ENCODE results near the gene SH3RF3.

SH3RF3 gene

DNA sequence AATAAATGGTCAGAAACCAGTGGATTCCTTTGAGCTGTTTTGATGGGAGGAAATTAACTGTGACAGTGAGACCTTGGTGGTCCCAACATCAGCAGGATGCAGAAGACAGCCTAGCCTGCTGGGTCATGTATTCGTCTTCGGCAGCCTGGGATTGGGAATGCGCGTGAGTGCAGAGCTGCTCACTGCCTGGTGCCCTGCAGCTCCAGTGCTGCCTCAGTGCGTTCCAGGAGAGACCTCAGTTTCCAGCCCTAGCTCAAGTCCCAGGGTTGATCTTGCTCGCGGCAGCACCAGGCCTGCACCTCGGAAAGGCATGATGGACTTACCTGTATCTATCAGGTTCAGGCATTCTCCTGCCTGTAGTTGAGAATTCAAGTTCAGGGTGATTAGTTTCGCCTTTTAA lies 203.9 kb downstream of the SH3RF3 start:
- DNase-seq (ENCODE audit: low read depth, low spot score) = no peak

DNA sequence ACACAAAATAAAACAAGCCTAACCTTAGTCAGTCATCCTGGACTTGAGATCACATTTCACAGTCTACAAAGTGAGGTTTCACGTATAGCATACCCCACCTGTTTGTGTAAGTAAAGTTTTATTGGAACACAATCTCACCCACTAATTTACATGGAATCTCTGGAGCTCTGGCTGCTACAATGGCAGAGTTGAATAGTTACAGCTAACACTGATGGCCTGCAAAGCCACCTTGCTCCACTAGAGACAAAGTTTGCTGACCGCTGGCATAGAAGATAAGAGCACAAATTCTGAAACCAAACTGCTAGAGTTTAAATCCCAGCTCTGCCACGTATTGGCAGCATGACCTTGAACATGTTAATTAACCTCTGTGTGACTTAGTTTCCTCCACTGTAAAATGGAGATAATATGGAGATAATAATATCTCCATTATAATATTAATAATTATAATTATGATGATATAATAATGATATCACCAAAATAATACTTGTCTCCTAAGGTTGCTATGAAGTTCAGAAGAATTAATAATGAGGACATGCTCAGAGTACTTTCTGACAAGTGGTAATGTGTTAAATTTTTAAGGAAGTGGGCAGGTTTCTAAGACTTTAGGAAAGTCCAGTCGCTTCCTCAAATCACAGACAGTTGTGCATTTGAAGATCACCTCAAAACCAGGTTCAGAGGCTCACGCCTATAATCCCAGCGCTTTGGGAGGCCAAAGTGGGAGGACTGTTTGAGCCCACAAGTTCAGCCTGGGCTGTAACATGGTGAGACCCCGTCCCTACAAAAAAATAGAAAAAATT lies 204.6 kb downstream of the SH3RF3 start:
- peak; percentile 49 for DNase-seq (ENCODE audit: low read depth, low spot score)

GRCh38 chr2:109335631-109336176 lies 206.7 kb downstream of the SH3RF3 start:
- DNase-seq (ENCODE audit: low read depth, low spot score) = peak; percentile 79

GRCh38 chr2:109336296-109336695 lies 207.3 kb downstream of the SH3RF3 start:
- DNase-seq (ENCODE audit: low read depth, low spot score) = no peak

DNA sequence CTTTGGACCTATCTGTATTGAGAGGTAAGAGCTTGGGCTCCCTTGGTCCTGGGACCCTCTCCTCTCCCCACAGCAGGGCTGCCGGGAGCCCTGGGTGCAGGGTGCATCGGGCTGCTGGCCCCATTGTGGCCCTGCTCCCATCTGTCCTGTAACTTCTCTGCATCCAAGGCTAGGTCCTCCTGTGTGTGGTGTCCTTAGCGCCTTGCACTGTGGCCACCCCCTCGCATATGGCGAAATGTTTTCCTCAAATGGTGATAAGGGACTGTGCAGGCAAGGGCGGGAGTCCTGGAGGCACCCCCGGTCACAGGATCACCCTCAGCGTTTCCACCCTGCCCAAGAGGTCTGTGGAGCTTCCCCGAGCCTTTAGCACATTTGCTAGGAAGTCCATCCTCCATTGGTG lies 208.2 kb downstream of the SH3RF3 start:
- DNase-seq (ENCODE audit: low read depth, low spot score) = no peak

DNA sequence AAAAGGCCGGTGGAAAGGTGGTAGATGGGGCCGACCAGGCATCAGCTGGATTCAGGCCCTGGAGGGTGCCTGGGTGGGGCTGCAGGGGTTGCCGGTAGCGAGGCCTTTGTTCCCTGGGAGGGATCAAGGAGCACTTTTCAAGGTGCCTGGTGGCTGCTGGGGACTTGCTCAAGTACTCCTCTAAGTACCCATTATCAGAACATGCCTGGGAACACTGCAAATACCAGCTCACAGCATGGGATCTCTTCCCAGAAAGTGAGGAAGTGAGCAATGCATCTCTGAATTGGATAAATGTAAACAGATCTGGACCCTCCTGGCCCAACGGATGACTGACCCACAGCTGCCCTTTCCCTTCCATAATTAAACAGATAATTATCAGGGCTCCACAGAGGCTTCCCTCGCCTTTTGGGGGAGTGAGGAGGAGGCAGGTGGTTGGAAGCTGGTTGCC lies 210.5 kb downstream of the SH3RF3 start:
- peak; percentile 48 for DNase-seq (ENCODE audit: low read depth, low spot score)

DNA sequence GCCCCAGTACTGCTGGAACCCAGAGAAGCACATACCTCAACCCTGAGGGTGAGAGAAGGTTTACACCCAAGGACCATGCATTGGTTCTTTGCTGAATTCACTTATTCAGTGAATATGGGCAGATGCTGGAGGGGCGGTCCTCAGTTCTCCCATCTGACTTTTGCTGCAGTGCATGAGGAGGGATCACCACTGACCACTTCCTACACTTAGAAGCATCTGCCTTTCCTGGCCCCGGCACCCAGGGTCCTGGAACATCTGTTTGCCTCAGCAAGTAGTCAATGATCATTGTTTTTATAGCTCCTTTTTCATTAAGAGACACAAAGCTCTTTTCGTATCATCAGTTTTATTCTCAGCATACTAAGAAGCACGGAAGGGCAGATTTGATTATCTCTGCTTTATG lies 211.4 kb downstream of the SH3RF3 start:
- DNase-seq (ENCODE audit: low read depth, low spot score) = no peak

GRCh38 chr2:109341355-109342255 lies 212.6 kb downstream of the SH3RF3 start:
- DNase-seq (ENCODE audit: low read depth, low spot score) = no peak

- DNase-seq (ENCODE audit: low read depth, low spot score) = no peak
Measured at GRCh38 chr2:109342256-109342850, 213.3 kb downstream of the SH3RF3 start.

DNA sequence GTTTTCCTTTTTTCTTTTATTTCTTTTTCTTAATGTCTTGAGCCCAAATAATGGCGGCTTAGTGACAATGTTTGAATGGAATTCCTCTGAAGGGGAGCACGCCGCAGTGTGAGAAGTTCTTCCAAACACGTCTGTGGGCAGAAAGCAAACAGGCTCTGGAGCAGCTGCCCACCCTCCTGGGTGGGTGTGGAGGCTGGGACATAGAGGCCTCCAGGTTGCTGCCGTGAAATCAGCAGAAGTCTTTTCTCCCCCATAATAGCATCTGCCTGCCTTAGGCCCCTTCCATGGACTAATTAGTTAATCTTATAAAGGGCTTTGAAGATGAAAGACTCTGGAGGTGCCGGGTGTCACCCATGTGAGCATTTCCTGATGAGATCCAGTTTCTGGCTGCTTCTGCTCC lies 213.9 kb downstream of the SH3RF3 start:
- no peak for DNase-seq (ENCODE audit: low read depth, low spot score)

GRCh38 chr2:109343460-109343859 lies 214.5 kb downstream of the SH3RF3 start:
- no peak for DNase-seq (ENCODE audit: low read depth, low spot score)

GRCh38 chr2:109344270-109344805 lies 215.3 kb downstream of the SH3RF3 start:
- no peak for DNase-seq (ENCODE audit: low read depth, low spot score)

DNA sequence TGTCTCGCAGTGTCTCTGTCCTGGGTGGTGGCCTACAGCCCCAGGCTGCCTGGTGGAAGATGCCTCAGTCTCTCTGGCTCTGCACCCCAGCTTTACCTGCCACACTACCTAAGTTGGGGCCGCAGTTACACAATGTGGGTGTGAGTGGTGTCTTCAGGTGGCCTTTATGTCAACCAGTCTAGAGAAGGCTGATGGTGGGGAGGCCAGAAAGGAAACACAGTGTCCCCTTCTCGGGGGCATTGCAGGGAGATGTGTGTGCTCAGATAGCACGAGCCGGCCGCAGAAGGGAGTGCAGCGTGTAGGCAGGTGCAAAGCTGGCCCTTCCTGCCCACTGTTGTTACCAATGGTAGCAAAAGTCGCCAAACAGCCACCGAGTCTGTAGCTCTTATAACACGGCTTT lies 216.1 kb downstream of the SH3RF3 start:
- no peak for DNase-seq (ENCODE audit: low read depth, low spot score)

DNA sequence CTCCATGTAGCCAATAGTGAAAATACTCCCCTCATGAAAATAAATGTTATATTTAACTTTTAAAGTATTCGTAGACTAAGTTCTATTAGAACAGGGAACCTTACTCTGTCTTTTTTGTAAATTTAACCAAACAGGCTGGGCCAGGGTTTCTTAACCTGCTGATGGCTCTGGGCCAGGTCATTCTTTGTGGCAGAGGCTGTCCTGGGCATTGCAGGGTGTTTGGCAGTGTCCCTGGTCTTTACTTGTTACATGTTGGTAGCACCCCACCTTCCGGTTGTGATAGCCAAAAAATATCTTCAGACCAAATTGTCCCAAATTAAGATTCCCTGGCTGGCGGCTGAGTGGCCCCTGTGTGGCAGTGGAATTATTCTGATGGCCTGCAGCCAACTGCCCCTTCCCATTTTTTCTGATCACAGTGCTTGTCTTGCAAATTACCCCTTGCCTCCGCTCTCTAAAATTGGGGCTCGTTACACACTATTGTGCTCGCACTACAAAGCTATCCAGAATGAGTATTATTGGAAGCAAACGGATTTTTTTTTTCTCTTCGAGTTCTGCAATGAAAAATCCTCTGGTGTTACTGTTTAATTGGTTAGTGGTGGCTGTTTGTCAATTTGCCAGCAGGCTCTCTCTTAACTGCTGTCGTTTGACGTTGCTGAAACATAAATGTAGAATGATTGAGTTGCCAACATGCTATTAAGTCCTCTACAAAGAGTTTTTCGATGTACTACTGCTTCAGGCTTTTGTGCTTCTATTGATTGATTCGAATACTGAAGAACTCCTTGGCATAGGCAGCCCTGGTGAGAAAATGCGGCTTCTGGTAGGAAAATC lies 216.9 kb downstream of the SH3RF3 start:
- DNase-seq (ENCODE audit: low read depth, low spot score) = no peak

- peak; percentile 58 for DNase-seq (ENCODE audit: low read depth, low spot score)
Measured at GRCh38 chr2:109346601-109347228, 217.7 kb downstream of the SH3RF3 start.

- DNase-seq (ENCODE audit: low read depth, low spot score) = no peak
Measured at GRCh38 chr2:109347626-109348025, 218.6 kb downstream of the SH3RF3 start.

- no peak for DNase-seq (ENCODE audit: low read depth, low spot score)
Measured at GRCh38 chr2:109348190-109348589, 219.2 kb downstream of the SH3RF3 start.

GRCh38 chr2:109348671-109349502 lies 219.9 kb downstream of the SH3RF3 start:
- DNase-seq (ENCODE audit: low read depth, low spot score) = no peak
